NT2/D1 (cell line): ENCODE results near the gene NECTIN3.

Source experiments
- DNase-seq: peaks from one replicate; pipeline ENCODE4 v3.0.0-alpha.2; 2011; ENCODE audit warnings: low read depth, low spot score
- H3K27me3 ChIP-seq: 2 replicates; pipeline ENCODE4 v1.6.0; 2011; ENCODE audit warnings: mild to moderate bottlenecking; ENCODE audit not compliant: insufficient read length, insufficient read depth
- H3K36me3 ChIP-seq: 2 replicates; pipeline ENCODE4 v1.6.1; 2011; ENCODE audit warnings: mild to moderate bottlenecking, low read length, mixed read lengths; ENCODE audit not compliant: insufficient read depth, insufficient read length
- H3K4me1 ChIP-seq: 2 replicates; pipeline ENCODE4 v1.5.1; 2011; ENCODE audit not compliant: insufficient read depth, insufficient read length
- H3K4me3 ChIP-seq: 2 replicates; pipeline ENCODE4 v1.5.1; 2011; ENCODE audit warnings: low read depth; ENCODE audit not compliant: insufficient read length
- H3K9ac ChIP-seq: 2 replicates; pipeline ENCODE4 v1.6.0; 2011; ENCODE audit warnings: low read depth; ENCODE audit not compliant: insufficient read length
- H3K9me3 ChIP-seq: 2 replicates; pipeline ENCODE4 v1.5.1; 2011; ENCODE audit warnings: mild to moderate bottlenecking, low read length; ENCODE audit not compliant: insufficient read depth
- SUZ12 ChIP-seq: IDR thresholded peaks from 2 replicates; pipeline ENCODE4 v1.6.1; 2011; ENCODE audit not compliant: insufficient read length, insufficient read depth; ENCODE audit errors: extremely low read depth
- YY1 ChIP-seq: IDR thresholded peaks from 2 replicates; pipeline ENCODE4 v1.6.1; 2011; ENCODE audit not compliant: insufficient read length, insufficient read depth
- ZNF274 ChIP-seq: IDR thresholded peaks from 2 replicates; pipeline ENCODE4 v1.6.1; 2011; ENCODE audit warnings: mild to moderate bottlenecking, low read depth, low read length

NECTIN3 gene

GRCh38 chr3:111164621-111165020, 93.0 kb downstream of the NECTIN3 start:
- Histone ChIP-seq H3K36me3 (peaks cover 3% of the 10 kb centered on the region), H3K9ac (no peak overlapping the region), H3K4me3 (no peak overlapping the region), H3K9me3 (no peaks in the 10 kb centered on the region), H3K4me1 (no peaks in the 10 kb centered on the region), H3K27me3 (no peaks in the 10 kb centered on the region)
- TF ChIP-seq SUZ12 (no peak), YY1 (no peak), ZNF274 (no peak)
- DNase-seq: no peak

- no peak overlapping the region for H3K4me3 ChIP-seq
- no peak overlapping the region for H3K9ac ChIP-seq
- no peaks in the 10 kb centered on the region for H3K4me1 ChIP-seq
- DNase-seq: no peak
- H3K27me3 ChIP-seq: no peaks in the 10 kb centered on the region
- no peak for TF ChIP-seq ZNF274
- no peak for TF ChIP-seq SUZ12
- no peak for TF ChIP-seq YY1
- H3K36me3 ChIP-seq: peaks cover 3% of the 10 kb centered on the region
- no peaks in the 10 kb centered on the region for H3K9me3 ChIP-seq
Observed at GRCh38 chr3:111165411-111165810, 93.8 kb downstream of the NECTIN3 start.

DNA sequence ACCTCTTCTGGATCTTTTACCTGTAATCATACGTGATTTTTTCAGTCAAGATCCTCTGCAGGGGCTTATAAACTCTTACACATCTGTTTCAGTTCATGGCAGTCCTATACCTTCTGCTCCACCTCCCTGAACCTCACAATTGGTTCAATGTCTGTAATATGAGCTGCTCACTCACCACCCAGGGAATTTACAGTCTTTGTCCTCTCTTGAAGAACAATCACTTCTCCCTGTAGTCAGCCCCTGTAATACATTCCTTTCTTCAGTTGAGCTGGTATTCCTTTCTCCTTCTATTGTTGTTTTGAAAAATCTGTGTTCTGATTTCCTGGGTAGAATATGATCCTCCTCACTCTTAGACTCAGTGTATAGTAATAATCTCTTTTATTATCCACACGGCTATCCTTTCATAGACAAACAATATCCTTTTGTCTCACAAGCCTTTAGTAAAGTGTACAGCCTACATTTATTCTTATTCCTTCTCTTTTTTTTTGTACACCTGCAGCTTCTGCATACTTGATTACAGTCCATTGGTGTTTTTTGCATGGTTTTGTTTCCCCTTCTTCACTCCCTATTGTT, 101.8 kb downstream of the NECTIN3 start:
- Histone ChIP-seq H3K4me1 (no peaks in the 10 kb centered on the region), H3K4me3 (no peak overlapping the region), H3K9me3 (peaks cover 16% of the 10 kb centered on the region), H3K27me3 (no peaks in the 10 kb centered on the region), H3K9ac (no peak overlapping the region), H3K36me3 (no peaks in the 10 kb centered on the region)
- TF ChIP-seq YY1 (no peak), SUZ12 (no peak), ZNF274 (no peak)
- peak; percentile 39 for DNase-seq

DNA sequence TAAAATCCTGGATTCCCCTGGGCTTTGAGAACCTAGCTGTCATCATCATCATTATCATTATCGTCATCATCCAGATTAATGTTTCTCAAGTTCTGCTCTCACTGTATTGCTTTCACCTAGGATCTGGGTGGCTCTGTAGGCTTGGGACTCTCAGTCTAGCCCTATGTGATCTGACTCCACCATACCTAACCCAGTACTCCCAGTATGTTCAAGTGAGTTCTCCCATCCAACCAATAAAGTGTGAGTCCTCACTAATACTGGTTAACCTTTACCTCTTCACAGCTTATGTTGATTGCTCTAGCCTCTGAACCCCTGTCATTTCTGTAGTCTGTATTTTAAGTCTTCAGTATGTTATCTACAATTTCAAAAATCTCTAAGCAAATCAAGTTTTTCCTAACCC, 102.3 kb downstream of the NECTIN3 start:
- H3K36me3 ChIP-seq: no peaks in the 10 kb centered on the region
- no peaks in the 10 kb centered on the region for H3K4me1 ChIP-seq
- H3K27me3 ChIP-seq: no peaks in the 10 kb centered on the region
- peak; percentile 43; the same call in 1 of the 2 replicates for TF ChIP-seq ZNF274
- no peak for TF ChIP-seq YY1
- TF ChIP-seq SUZ12: no peak
- no peak overlapping the region for H3K9ac ChIP-seq
- no peak for DNase-seq
- peaks cover 16% of the 10 kb centered on the region for H3K9me3 ChIP-seq
- H3K4me3 ChIP-seq: no peak overlapping the region

DNA sequence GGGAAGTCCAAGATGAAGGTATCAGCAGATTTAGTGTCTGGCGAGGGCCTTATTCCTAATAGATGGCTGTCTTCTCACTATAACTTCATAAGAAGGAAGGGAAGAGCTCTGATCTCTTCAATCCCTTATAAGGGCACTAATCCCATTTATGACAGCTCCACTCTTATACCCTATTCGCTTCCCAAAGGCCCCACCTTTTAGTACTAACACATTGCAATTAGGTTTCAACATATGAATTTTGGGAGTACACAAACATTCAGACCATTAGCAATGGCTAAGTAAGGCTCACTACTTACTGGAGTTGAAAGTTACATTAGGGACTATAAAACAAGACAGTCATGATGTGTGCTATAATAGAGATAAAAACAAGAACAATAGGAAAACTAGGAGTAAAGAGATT, 118.9 kb downstream of the NECTIN3 start:
- Histone ChIP-seq H3K9me3 (no peaks in the 10 kb centered on the region), H3K4me1 (no peaks in the 10 kb centered on the region), H3K36me3 (no peaks in the 10 kb centered on the region), H3K9ac (no peak overlapping the region), H3K4me3 (no peak overlapping the region), H3K27me3 (no peaks in the 10 kb centered on the region)
- TF ChIP-seq SUZ12 (no peak), ZNF274 (no peak), YY1 (no peak)
- no peak for DNase-seq

DNA sequence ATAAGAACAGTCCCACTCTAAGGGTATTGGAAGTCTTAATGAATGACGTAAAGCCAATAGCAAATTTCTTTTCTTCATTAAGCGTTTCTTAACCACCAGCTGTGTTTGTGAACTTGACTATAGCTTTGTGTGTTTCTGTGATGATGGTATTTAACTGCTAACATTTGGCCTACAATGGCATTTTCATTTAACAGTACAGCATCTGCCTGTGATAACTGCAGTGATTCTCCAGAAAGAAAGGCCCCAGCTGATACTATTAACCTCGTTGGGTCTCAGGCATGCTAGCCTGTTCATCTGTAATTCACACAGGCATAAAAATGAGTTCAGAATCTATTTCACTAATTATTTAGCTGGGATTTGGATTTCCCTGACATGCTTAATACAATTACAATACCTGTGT, 121.9 kb downstream of the NECTIN3 start:
- Histone ChIP-seq H3K27me3 (no peaks in the 10 kb centered on the region), H3K4me1 (no peaks in the 10 kb centered on the region), H3K9ac (no peak overlapping the region), H3K9me3 (no peaks in the 10 kb centered on the region), H3K4me3 (no peak overlapping the region), H3K36me3 (peaks cover 2% of the 10 kb centered on the region)
- no peak for TF ChIP-seq YY1
- no peak for TF ChIP-seq SUZ12
- TF ChIP-seq ZNF274: no peak
- no peak for DNase-seq

GRCh38 chr3:111194048-111194447, 122.4 kb downstream of the NECTIN3 start:
- H3K36me3 ChIP-seq: peaks cover 2% of the 10 kb centered on the region
- H3K4me3 ChIP-seq: no peak overlapping the region
- no peaks in the 10 kb centered on the region for H3K9me3 ChIP-seq
- no peak for TF ChIP-seq SUZ12
- TF ChIP-seq ZNF274: no peak
- no peak for DNase-seq
- H3K9ac ChIP-seq: no peak overlapping the region
- no peaks in the 10 kb centered on the region for H3K4me1 ChIP-seq
- H3K27me3 ChIP-seq: no peaks in the 10 kb centered on the region

DNA sequence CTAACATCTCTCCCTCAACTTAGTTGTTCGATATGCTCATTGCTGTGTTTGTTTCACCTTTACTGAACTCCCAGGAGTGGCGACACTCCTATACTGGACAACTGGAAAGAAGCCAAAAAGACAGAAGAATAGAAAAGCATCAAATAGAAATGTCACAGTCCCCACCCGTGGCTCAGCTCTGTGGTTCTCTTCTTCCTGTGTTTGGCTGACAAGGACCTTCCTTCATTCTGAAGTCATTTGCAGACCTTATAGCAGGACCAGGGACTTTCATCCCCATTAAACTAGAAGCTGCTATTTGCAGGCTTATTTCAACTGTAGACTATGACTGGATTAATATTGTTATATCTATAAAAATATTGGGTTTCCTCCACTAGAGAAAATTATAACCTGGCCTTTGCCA, 125.9 kb downstream of the NECTIN3 start:
- Histone ChIP-seq H3K27me3 (no peaks in the 10 kb centered on the region), H3K9ac (no peak overlapping the region), H3K4me3 (no peak overlapping the region), H3K4me1 (no peaks in the 10 kb centered on the region), H3K9me3 (no peaks in the 10 kb centered on the region), H3K36me3 (peaks cover 2% of the 10 kb centered on the region)
- DNase-seq: no peak
- TF ChIP-seq ZNF274 (no peak), YY1 (no peak), SUZ12 (no peak)
